MCF 10A (cell line): ENCODE results near the gene AKAP8L. TPM values are rescaled to one million over a fixed set of nuclear protein-coding genes. Genes with fewer than 3 reads are reported as not detected.

Experiments used
- BruUV-seq: library from RNA; stranded (reverse); fragments of 400-500 nt; replicated peaks from 2 replicates; lab custom pipeline; 2021; lab: Mats Ljungman, UMichigan
- CTCF ChIA-PET: fragments of 300-600 bp; sonication (Branson Sonifier 250); formaldehyde crosslinking; extraction: SDS; loops from one replicate; lab custom pipeline; 2021; ENCODE audit warnings: antibody characterized with exemption, inconsistent platforms; lab: Yijun Ruan, JAX
- POLR2A ChIA-PET: fragments of 300-600, 350-650 bp; sonication (Branson Sonifier 250); formaldehyde crosslinking; extraction: SDS; loops from one replicate; lab custom pipeline; 2020; ENCODE audit warnings: antibody characterized with exemption, inconsistent platforms; lab: Yijun Ruan, JAX
- DNase-seq: peaks from one replicate; pipeline ENCODE4 v3.0.0-alpha.2; 2018; ENCODE audit not compliant: unreplicated experiment
- H3K27ac Mint-ChIP-seq: one replicate; pipeline ENCODE4 v1.8.0; 2022; ENCODE audit warnings: mild to moderate bottlenecking, low read depth, mixed read lengths; ENCODE audit not compliant: unreplicated experiment
- H3K27me3 Mint-ChIP-seq: one replicate; pipeline ENCODE4 v1.8.0; 2022; ENCODE audit warnings: mixed read lengths; ENCODE audit not compliant: insufficient read depth, unreplicated experiment
- H3K36me3 Mint-ChIP-seq: one replicate; pipeline ENCODE4 v1.8.0; 2022; ENCODE audit warnings: mild to moderate bottlenecking, moderate library complexity, mixed read lengths; ENCODE audit not compliant: insufficient read depth, unreplicated experiment
- H3K4me1 Mint-ChIP-seq: one replicate; pipeline ENCODE4 v1.8.0; 2022; ENCODE audit warnings: mixed read lengths; ENCODE audit not compliant: insufficient read depth, unreplicated experiment
- H3K4me3 Mint-ChIP-seq: one replicate; pipeline ENCODE4 v1.8.0; 2022; ENCODE audit warnings: mild to moderate bottlenecking, moderate library complexity, mixed read lengths; ENCODE audit not compliant: unreplicated experiment
- H3K9me3 Mint-ChIP-seq: one replicate; pipeline ENCODE4 v1.8.0; 2022; ENCODE audit warnings: mixed read lengths; ENCODE audit not compliant: unreplicated experiment
- CTCF ChIP-seq: fragments of 200-600 bp; IDR thresholded peaks from one replicate; pipeline ENCODE4 v1.8.0; 2022; ENCODE audit warnings: antibody characterized with exemption, mild to moderate bottlenecking; ENCODE audit not compliant: unreplicated experiment
- intact Hi-C: fragments of 100-400 bp; cut with micrococcal nuclease; formaldehyde crosslinking; loops from 2 replicates; pipeline ENCODE4 v1.14.1; 2022
- total RNA-seq: library from RNA; stranded (reverse); gene quantifications from 2 replicates; pipeline ENCODE4 v1.2.3, GENCODE V29; 2022

AKAP8L gene
- total RNA-seq, 1 experiment from 2014 or later: 84.7 TPM

GRCh38 chr19:15404780-15405211 lies 14.0 kb downstream of the AKAP8L start:
- POLR2A ChIA-PET: interaction anchor here (0.7 to 2.8 kb wide), 3 partner anchors 14 to 1326 kb away, joined by 3 to 14 read pairs (median 6); partner anchors contain the start of gene AKAP8L
- peaks cover 60% of the 10 kb centered on the region for H3K36me3 Mint-ChIP-seq
- CTCF ChIA-PET: interaction anchor here (0.6 to 1.2 kb wide), 4 partner anchors 15 to 658 kb away, joined by 3 read pairs; no protein-coding TSS in a partner anchor
- intact Hi-C loops: no loop called here
- no peaks in the 10 kb centered on the region for H3K27me3 Mint-ChIP-seq
- peaks cover 15% of the 10 kb centered on the region for H3K4me1 Mint-ChIP-seq
- no peak overlapping the region for H3K4me3 Mint-ChIP-seq
- H3K9me3 Mint-ChIP-seq: no peaks in the 10 kb centered on the region
- BruUV-seq: no TSS peak
- no peak for DNase-seq
- TF ChIP-seq CTCF: no peak
- no peak overlapping the region for H3K27ac Mint-ChIP-seq

GRCh38 chr19:15404097-15404779 lies 14.6 kb downstream of the AKAP8L start:
- no TSS peak for BruUV-seq
- CTCF ChIA-PET: interaction anchor here (0.6 kb wide), 3 partner anchors 228 to 658 kb away, joined by 3 read pairs; no protein-coding TSS in a partner anchor
- Mint-ChIP-seq H3K27me3 (no peaks in the 10 kb centered on the region), H3K4me3 (no peak overlapping the region), H3K4me1 (peaks cover 15% of the 10 kb centered on the region), H3K27ac (no peak overlapping the region), H3K36me3 (peaks cover 56% of the 10 kb centered on the region), H3K9me3 (no peaks in the 10 kb centered on the region)
- no peak for DNase-seq
- POLR2A ChIA-PET: interaction anchor here (0.5 to 1.5 kb wide), 3 partner anchors 15 to 1325 kb away, joined by 3 to 6 read pairs (median 4); partner anchors contain the start of gene AKAP8L
- intact Hi-C loops: no loop called here
- no peak for TF ChIP-seq CTCF

- peaks cover 15% of the 10 kb centered on the region for H3K4me1 Mint-ChIP-seq
- BruUV-seq: no TSS peak
- TF ChIP-seq CTCF: no peak
- no peak overlapping the region for H3K4me3 Mint-ChIP-seq
- no peak for DNase-seq
- H3K27me3 Mint-ChIP-seq: no peaks in the 10 kb centered on the region
- CTCF ChIA-PET: no interaction called here
- intact Hi-C loops: no loop called here
- H3K9me3 Mint-ChIP-seq: no peaks in the 10 kb centered on the region
- peaks cover 45% of the 10 kb centered on the region for H3K36me3 Mint-ChIP-seq
- POLR2A ChIA-PET: interaction anchor here (1.5 to 2.8 kb wide), 2 partner anchors 15 to 16 kb away, joined by 6 to 12 read pairs; partner anchors contain the start of gene AKAP8L
- H3K27ac Mint-ChIP-seq: no peak overlapping the region
Measured at GRCh38 chr19:15403151-15403531, 15.6 kb downstream of the AKAP8L start.

GRCh38 chr19:15402411-15403150 lies 16.2 kb downstream of the AKAP8L start:
- POLR2A ChIA-PET: interaction anchor here (0.6 to 2.8 kb wide), 2 partner anchors 16 to 995 kb away, joined by 3 to 12 read pairs; partner anchors contain the start of gene AKAP8L
- H3K27ac Mint-ChIP-seq: no peak overlapping the region

More at GRCh38 chr19:15402411-15403150, 16.2 kb downstream of the AKAP8L start:
- no peak for TF ChIP-seq CTCF
- DNase-seq: no peak
- Mint-ChIP-seq H3K27me3 (no peaks in the 10 kb centered on the region), H3K36me3 (peaks cover 44% of the 10 kb centered on the region), H3K4me3 (no peak overlapping the region), H3K4me1 (peaks cover 15% of the 10 kb centered on the region), H3K9me3 (no peaks in the 10 kb centered on the region)
- CTCF ChIA-PET: no interaction called here
- BruUV-seq: no TSS peak
- intact Hi-C loops: no loop called here
